ENCODE measurements around the gene GUSB. TPM values are rescaled to one million over a fixed set of nuclear protein-coding genes. Genes with fewer than 3 reads are reported as not detected.

GUSB gene
- total and polyA plus RNA-seq, 2 of the 4 experiments (the other 2 are of a cell fraction), result 12.9 to 47.7 TPM

GRCh38 chr7:65975814-65976445 is 6.1 kb downstream of the GUSB start:
- H2BK15ac ChIP-seq (ENCODE audit: low read depth, low read length), result no peak overlapping the region
- H4K5ac ChIP-seq (ENCODE audit: low read depth, low read length), result no peak overlapping the region
- peaks cover 14 to 27% of the 10 kb centered on the region in 2 experiments for H3K79me1 ChIP-seq (ENCODE audit: low read depth in 1 of 2, low read length in 2 of 2)
- no TSS peak for BruUV-seq (replicated peaks)
- no peak overlapping the region for H2AFZ ChIP-seq (replicated peaks; ENCODE audit: low read length, poor library complexity)
- H3K27ac ChIP-seq (ENCODE audit: insufficient read depth, low read length), result no peak overlapping the region
- H2AK5ac ChIP-seq (ENCODE audit: low read depth, low read length), result no peak overlapping the region
- in situ Hi-C loops (cut with MboI; ENCODE audit: low sequenced_read_pairs) (no loop called here), intact Hi-C loops (cut with micrococcal nuclease) (no loop called here), dilution Hi-C loops (cut with HindIII; ENCODE audit: low sequenced_read_pairs, unreplicated experiment) (no loop called here)
- H3K4ac ChIP-seq (ENCODE audit: low read depth, low read length), result no peak overlapping the region
- no peak overlapping the region for H4K91ac ChIP-seq (ENCODE audit: insufficient read depth, low read depth, low read length)
- H2BK5ac ChIP-seq (ENCODE audit: low read depth, low read length, poor library complexity, severe bottlenecking), result no peak overlapping the region
- no peak overlapping the region for H2BK120ac ChIP-seq (ENCODE audit: low read depth, low read length)
- no peaks in the 10 kb centered on the region for H3K9me3 ChIP-seq (ENCODE audit: control insufficient read depth, insufficient read depth, low read length)
- no peak overlapping the region for H2AK9ac ChIP-seq (replicated peaks; ENCODE audit: low read depth, low read length, poor library complexity)
- TF ChIP-seq SMC3 (IDR thresholded peaks at IDR 0.05; ENCODE audit: low read depth, low read length) (no peak), RFX5 (IDR thresholded peaks at IDR 0.05; ENCODE audit: low read depth, low read length) (no peak), POLR2A (IDR thresholded peaks at IDR 0.05; ENCODE audit: low read depth, low read length) (no peak), FOS (IDR thresholded peaks at IDR 0.05; ENCODE audit: low read depth, low read length) (no peak), CTCF (conservative IDR thresholded peaks at IDR 0.05; ENCODE audit: low read depth, low read length) (no peak), BHLHE40 (IDR thresholded peaks at IDR 0.05; ENCODE audit: low read depth, low read length) (no peak), CHD1 (IDR thresholded peaks at IDR 0.05; ENCODE audit: low read depth, low read length) (no peak), RAD21 (IDR thresholded peaks at IDR 0.05; ENCODE audit: low read length) (no peak), MAFK (IDR thresholded peaks at IDR 0.05; ENCODE audit: low read depth, low read length) (no peak), NFE2L2 (IDR thresholded peaks at IDR 0.05; ENCODE audit: low read depth, low read length) (no peak)
- H3K14ac ChIP-seq (replicated peaks; ENCODE audit: low read depth, low read length), result no peak overlapping the region
- no peak overlapping the region for H3K18ac ChIP-seq (ENCODE audit: low read depth, low read length)
- H3K4me3 ChIP-seq (ENCODE audit: insufficient read depth, low read depth, low read length), result no peak overlapping the region
- peaks cover 9% of the 10 kb centered on the region for H3K9me1 ChIP-seq (ENCODE audit: insufficient read depth, low read length)
- H3K56ac ChIP-seq (ENCODE audit: extremely low read depth, insufficient read depth, low read length), result no peak overlapping the region
- no peak overlapping the region for H3K23ac ChIP-seq (ENCODE audit: low read depth, low read length)
- 97% methylated on average over 6 of the region's 11 CpGs; no CpG with 5 or more reads in 1 of the 2 experiments for WGBS, 2 experiments (ENCODE audit: extremely low coverage in 2 of 2, insufficient read length in 1 of 2)
- no peak for DNase-seq
- no peak overlapping the region for H4K8ac ChIP-seq (ENCODE audit: low read depth in 2 of 2, low read length in 2 of 2)
- no peak overlapping the region for H3K9ac ChIP-seq (ENCODE audit: low read depth, low read length)
- no peaks in the 10 kb centered on the region for H3K27me3 ChIP-seq (ENCODE audit: control insufficient read depth, insufficient read depth, low read length)
- 0 out of 2 replicates have a peak, but pooled peaks cover 6% of the 10 kb centered on the region for H4K20me1 ChIP-seq (ENCODE audit: insufficient read depth, low read length)
- CTCF ChIA-PET, result no interaction called here
- POLR2A ChIA-PET (ENCODE audit: unreplicated experiment), result no interaction called here
- peaks cover 5% of the 10 kb centered on the region for H3K4me1 ChIP-seq (ENCODE audit: control insufficient read depth, insufficient read depth, low read length)
- no peak overlapping the region for H2BK20ac ChIP-seq (ENCODE audit: low read depth, low read length)
- H3K36me3 ChIP-seq (ENCODE audit: control insufficient read depth, insufficient read depth, low read length), result peaks cover 41% of the 10 kb centered on the region
- no peak for ATAC-seq (ENCODE audit: low read depth)
- no peak overlapping the region for H3K4me2 ChIP-seq (ENCODE audit: low read depth, low read length)

Measured in IMR-90 (cell line).